ENCODE measurements around the gene GRM8.

DNA sequence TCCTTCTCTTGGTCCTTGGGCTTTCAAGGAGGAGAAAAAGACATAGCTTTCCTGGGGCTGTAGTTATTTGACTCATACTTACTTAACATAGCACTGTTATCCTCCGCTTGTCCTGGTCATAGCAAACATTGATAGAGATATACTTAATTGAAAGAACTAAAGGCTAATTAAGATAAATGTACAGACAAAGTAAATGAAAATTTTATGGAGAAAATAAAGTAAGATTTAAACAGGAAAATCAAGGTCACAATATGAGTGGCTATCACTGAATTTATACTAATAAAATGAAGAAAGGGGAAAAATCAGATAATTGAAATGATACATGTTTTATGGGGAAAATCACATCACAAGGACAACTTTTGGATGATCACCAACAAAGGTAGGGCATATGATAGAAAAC is 849.7 kb downstream of the GRM8 start:
- TF ChIP-seq ZNF350 (tag by site-specific recombination; IDR thresholded peaks at IDR 0.05) (no peak), ZNF221 (tag by site-specific recombination; IDR thresholded peaks at IDR 0.05; ENCODE audit: borderline replicate concordance) (no peak), ZNF433 (tag by site-specific recombination; IDR thresholded peaks at IDR 0.05; ENCODE audit: low read depth) (no peak), ZNF324 (tag by site-specific recombination; IDR thresholded peaks at IDR 0.05) (no peak), ZNF140 (tag by site-specific recombination; IDR thresholded peaks at IDR 0.05) (no peak), ZBTB7A (tag by site-specific recombination; IDR thresholded peaks at IDR 0.05; ENCODE audit: low read depth) (no peak), ZNF416 (tag by site-specific recombination; IDR thresholded peaks at IDR 0.05) (no peak), ZNF146 (tag by site-specific recombination; IDR thresholded peaks at IDR 0.05) (no peak), TCF7L2 (IDR thresholded peaks at IDR 0.05; ENCODE audit: borderline replicate concordance, low read depth, low read length) (no peak)
- TF ChIP-seq, protein P1, sequence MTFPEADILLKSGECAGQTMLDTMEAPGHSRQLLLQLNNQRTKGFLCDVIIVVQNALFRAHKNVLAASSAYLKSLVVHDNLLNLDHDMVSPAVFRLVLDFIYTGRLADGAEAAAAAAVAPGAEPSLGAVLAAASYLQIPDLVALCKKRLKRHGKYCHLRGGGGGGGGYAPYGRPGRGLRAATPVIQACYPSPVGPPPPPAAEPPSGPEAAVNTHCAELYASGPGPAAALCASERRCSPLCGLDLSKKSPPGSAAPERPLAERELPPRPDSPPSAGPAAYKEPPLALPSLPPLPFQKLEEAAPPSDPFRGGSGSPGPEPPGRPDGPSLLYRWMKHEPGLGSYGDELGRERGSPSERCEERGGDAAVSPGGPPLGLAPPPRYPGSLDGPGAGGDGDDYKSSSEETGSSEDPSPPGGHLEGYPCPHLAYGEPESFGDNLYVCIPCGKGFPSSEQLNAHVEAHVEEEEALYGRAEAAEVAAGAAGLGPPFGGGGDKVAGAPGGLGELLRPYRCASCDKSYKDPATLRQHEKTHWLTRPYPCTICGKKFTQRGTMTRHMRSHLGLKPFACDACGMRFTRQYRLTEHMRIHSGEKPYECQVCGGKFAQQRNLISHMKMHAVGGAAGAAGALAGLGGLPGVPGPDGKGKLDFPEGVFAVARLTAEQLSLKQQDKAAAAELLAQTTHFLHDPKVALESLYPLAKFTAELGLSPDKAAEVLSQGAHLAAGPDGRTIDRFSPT (tag by site-specific recombination; IDR thresholded peaks at IDR 0.05): no peak
- TF ChIP-seq, protein P2, sequence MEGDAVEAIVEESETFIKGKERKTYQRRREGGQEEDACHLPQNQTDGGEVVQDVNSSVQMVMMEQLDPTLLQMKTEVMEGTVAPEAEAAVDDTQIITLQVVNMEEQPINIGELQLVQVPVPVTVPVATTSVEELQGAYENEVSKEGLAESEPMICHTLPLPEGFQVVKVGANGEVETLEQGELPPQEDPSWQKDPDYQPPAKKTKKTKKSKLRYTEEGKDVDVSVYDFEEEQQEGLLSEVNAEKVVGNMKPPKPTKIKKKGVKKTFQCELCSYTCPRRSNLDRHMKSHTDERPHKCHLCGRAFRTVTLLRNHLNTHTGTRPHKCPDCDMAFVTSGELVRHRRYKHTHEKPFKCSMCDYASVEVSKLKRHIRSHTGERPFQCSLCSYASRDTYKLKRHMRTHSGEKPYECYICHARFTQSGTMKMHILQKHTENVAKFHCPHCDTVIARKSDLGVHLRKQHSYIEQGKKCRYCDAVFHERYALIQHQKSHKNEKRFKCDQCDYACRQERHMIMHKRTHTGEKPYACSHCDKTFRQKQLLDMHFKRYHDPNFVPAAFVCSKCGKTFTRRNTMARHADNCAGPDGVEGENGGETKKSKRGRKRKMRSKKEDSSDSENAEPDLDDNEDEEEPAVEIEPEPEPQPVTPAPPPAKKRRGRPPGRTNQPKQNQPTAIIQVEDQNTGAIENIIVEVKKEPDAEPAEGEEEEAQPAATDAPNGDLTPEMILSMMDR (tag by site-specific recombination; IDR thresholded peaks at IDR 0.05): no peak
